Cortex of kidney (tissue), 1 donor: Measurements from ENCODE around the gene KIF2B.
"Not testable (repeated sequence)": the region's sequence is repeated elsewhere in the genome, so short reads cannot be mapped to it uniquely, and the experiment has no call there.

Source experiments
- DNase-seq: peaks from one replicate; lab custom pipeline; 2025; lab: John Stamatoyannopoulos, UW

KIF2B gene

GRCh38 chr17:53822764-53823163 lies at the start of gene KIF2B:
TSS of gene KIF2B (plus strand) at chr17:53822927. CDS start at chr17:53823034, 107 bp downstream.
- DNase-seq = no peak

GRCh38 chr17:53780320-53780719 lies 42.4 kb upstream of the KIF2B start:
- no peak for DNase-seq

- no peak for DNase-seq
Observed at GRCh38 chr17:53791551-53791950, 31.2 kb upstream of the KIF2B start.

GRCh38 chr17:53792451-53792850 lies 30.3 kb upstream of the KIF2B start:
- DNase-seq = no peak

- no peak for DNase-seq
Observed at GRCh38 chr17:53792997-53793396, 29.7 kb upstream of the KIF2B start.

- no peak for DNase-seq
Observed at GRCh38 chr17:53794875-53795274, 27.9 kb upstream of the KIF2B start.

GRCh38 chr17:53796642-53797041 lies 26.1 kb upstream of the KIF2B start:
- no peak for DNase-seq

GRCh38 chr17:53797501-53797900 lies 25.2 kb upstream of the KIF2B start:
- DNase-seq = no peak

GRCh38 chr17:53804437-53804836 lies 18.3 kb upstream of the KIF2B start:
- DNase-seq = no peak

GRCh38 chr17:53806473-53806872 lies 16.3 kb upstream of the KIF2B start:
- DNase-seq = no peak

GRCh38 chr17:53807286-53807685 lies 15.4 kb upstream of the KIF2B start:
- no peak for DNase-seq

- no peak for DNase-seq
Observed at GRCh38 chr17:53818271-53818670, 4.5 kb upstream of the KIF2B start.

- no peak for DNase-seq
Observed at GRCh38 chr17:53818929-53819328, 3.8 kb upstream of the KIF2B start.

GRCh38 chr17:53819956-53820355 lies 2.8 kb upstream of the KIF2B start:
- no peak for DNase-seq

- DNase-seq = no peak
Observed at GRCh38 chr17:53823341-53824050, 769 bp downstream of the KIF2B start.

GRCh38 chr17:53834771-53835170 lies 12.0 kb downstream of the KIF2B start:
- not testable (repeated sequence) for DNase-seq

GRCh38 chr17:53837131-53837530 lies 14.4 kb downstream of the KIF2B start:
- DNase-seq = no peak

GRCh38 chr17:53844491-53845107 lies 21.9 kb downstream of the KIF2B start:
- no peak for DNase-seq

GRCh38 chr17:53871128-53871527 lies 48.4 kb downstream of the KIF2B start:
- DNase-seq = not testable (repeated sequence)
